HepG2 (cell line): Measurements from ENCODE around the gene NR1H3. TPM values are rescaled to one million over a fixed set of nuclear protein-coding genes. Genes with fewer than 3 reads are reported as not detected.

Experiments used
- ATAC-seq: fragments of 200-7000 bp; cut with Tn5 transposase; 3 replicates; pipeline ENCODE4 v1.9.1; 2020; ENCODE audit warnings: mild to moderate bottlenecking, moderate library complexity
- BruUV-seq: library from RNA; stranded (reverse); fragments of 400-500 nt; replicated peaks from 2 replicates; lab custom pipeline; 2021; lab: Mats Ljungman, UMichigan
- CTCF ChIA-PET: fragments of 300-600 bp; formaldehyde crosslinking; extraction: SDS; loops from one replicate; lab custom pipeline; 2021; ENCODE audit warnings: low total read pairs, inconsistent platforms, low intra/inter-chr PET ratio; lab: Yijun Ruan, JAX
- POLR2A ChIA-PET: fragments of 350-600 bp; sonication (Branson Sonifier 250); formaldehyde crosslinking; loops from one replicate; lab custom pipeline; 2020; ENCODE audit warnings: antibody characterized with exemption, inconsistent platforms; lab: Yijun Ruan, JAX
- DNase-seq: peaks from one replicate; pipeline ENCODE4 v3.0.0-alpha.2; 2015; ENCODE audit warnings: low spot score
- FAIRE-seq: peaks from 3 replicates; lab custom pipeline; 2011; peaks lifted over from hg19 to GRCh38; lab: Jason Lieb, UNC
- H2AFZ ChIP-seq: one replicate; pipeline ENCODE4 v1.6.1; 2011; ENCODE audit warnings: low read length, inconsistent platforms
- H3K27ac ChIP-seq: fragments of 300-600 bp; 3 replicates; pipeline ENCODE4 v1.8.0; 2011; ENCODE audit warnings: mixed run types, mild to moderate bottlenecking, mixed read lengths, low read length, inconsistent platforms; ENCODE audit not compliant: insufficient read depth; ENCODE audit errors: extremely low read length
- H3K27me3 ChIP-seq, 2 experiments: fragments of 200-600 bp in 1 of 2; 2 replicates in 1 of 2; 3 replicates in 1 of 2; pipeline versions ENCODE4 v1.6.0 to v1.8.0; 2011; ENCODE audit warnings: low read length in 2 of 2, mild to moderate bottlenecking in 2 of 2, moderate library complexity in 2 of 2, inconsistent platforms in 1 of 2; ENCODE audit not compliant: insufficient read depth in 2 of 2, control insufficient read depth in 1 of 2
- H3K36me3 ChIP-seq, 2 experiments: fragments of 200-600 bp in 1 of 2; replicated peaks in 1 of 2; 2 replicates in 1 of 2; 3 replicates in 1 of 2; pipeline versions ENCODE4 v1.5.1 to v1.8.0; 2011; ENCODE audit warnings: low read length in 2 of 2, inconsistent platforms in 1 of 2; ENCODE audit not compliant: insufficient read depth in 2 of 2, control insufficient read depth in 1 of 2
- H3K4me1 ChIP-seq: 2 replicates; pipeline ENCODE4 v1.5.1; 2012; ENCODE audit warnings: low read length, inconsistent platforms; ENCODE audit not compliant: insufficient read depth
- H3K4me2 ChIP-seq: 2 replicates; pipeline ENCODE4 v1.6.0; 2011; ENCODE audit warnings: low read depth, low read length, inconsistent platforms
- H3K4me3 ChIP-seq, 3 experiments: fragments of 200-600 bp in 1 of 3; sonication (generic), shearing (Covaris generic) in 1 of 3; replicated peaks in 1 of 3; 2 replicates each; pipeline ENCODE4 v1.5.1; 2011 to 2016; ENCODE audit warnings: low read length in 3 of 3, inconsistent platforms in 2 of 3, low read depth in 2 of 3, mild to moderate bottlenecking in 2 of 3, control low read depth in 1 of 3, mixed read lengths in 1 of 3; ENCODE audit not compliant: insufficient read depth in 1 of 3
- H3K79me2 ChIP-seq: one replicate; pipeline ENCODE4 v1.6.1; 2011; ENCODE audit warnings: low read length, inconsistent platforms; ENCODE audit not compliant: insufficient read depth
- H3K9ac ChIP-seq: 2 replicates; pipeline ENCODE4 v1.6.0; 2011; ENCODE audit warnings: mild to moderate bottlenecking, low read depth, low read length, inconsistent platforms; ENCODE audit not compliant: insufficient read depth
- H3K9me3 ChIP-seq: 2 replicates; pipeline ENCODE4 v1.5.1; 2012; ENCODE audit warnings: mild to moderate bottlenecking, low read length
- H4K20me1 ChIP-seq: 2 replicates; pipeline ENCODE4 v1.6.0; 2011; ENCODE audit warnings: inconsistent platforms, mild to moderate bottlenecking, low read length, moderate library complexity; ENCODE audit not compliant: insufficient read depth
- ASH2L ChIP-seq: fragments of 300-600, 200-600 bp; sonication (generic); IDR thresholded peaks from 2 replicates; pipeline ENCODE4 v1.7.0; 2017; ENCODE audit warnings: low read depth, mild to moderate bottlenecking, moderate library complexity, mixed read lengths, low read length; ENCODE audit not compliant: insufficient read length
- CREB3 ChIP-seq: sonication (generic); formaldehyde crosslinking; IDR thresholded peaks from 2 replicates; pipeline ENCODE4 v1.5.0; 2020; ENCODE audit warnings: missing genetic modification reagents
- CSRNP2 ChIP-seq: sonication (generic); formaldehyde crosslinking; conservative IDR thresholded peaks from 2 replicates; pipeline ENCODE4 v1.8.0; 2022; ENCODE audit warnings: low read depth, missing genetic modification reagents
- DZIP1 ChIP-seq: sonication (generic); formaldehyde crosslinking; IDR thresholded peaks from 2 replicates; pipeline ENCODE4 v1.5.0; 2020; ENCODE audit warnings: mild to moderate bottlenecking, missing genetic modification reagents
- ERF ChIP-seq: IDR thresholded peaks from 2 replicates; pipeline ENCODE4 v1.6.1; 2018; ENCODE audit warnings: missing biosample characterization, missing genetic modification reagents
- FIP1L1 ChIP-seq: fragments of 200-400 bp; formaldehyde crosslinking; IDR thresholded peaks from 2 replicates; pipeline ENCODE4 v1.6.1; 2018; ENCODE audit warnings: low read depth, mild to moderate bottlenecking, low read length, moderate library complexity, borderline replicate concordance; ENCODE audit not compliant: insufficient read depth
- KDM5B ChIP-seq: sonication (generic); formaldehyde crosslinking; IDR thresholded peaks from 2 replicates; pipeline ENCODE4 v1.4.0; 2020; ENCODE audit warnings: missing genetic modification reagents, mild to moderate bottlenecking, borderline replicate concordance
- KMT2A ChIP-seq: sonication (generic); formaldehyde crosslinking; IDR thresholded peaks from 2 replicates; pipeline ENCODE4 v1.4.0; 2020; ENCODE audit warnings: missing genetic modification reagents
- MIER3 ChIP-seq: IDR thresholded peaks from 2 replicates; pipeline ENCODE4 v1.6.1; 2016; ENCODE audit warnings: missing compliant biosample characterization, borderline replicate concordance
- PITX1 ChIP-seq: sonication (generic); formaldehyde crosslinking; IDR thresholded peaks from 2 replicates; pipeline ENCODE4 v1.5.1; 2020; ENCODE audit warnings: mild to moderate bottlenecking, missing genetic modification reagents
- POLR2A ChIP-seq, 2 experiments: IDR thresholded peaks; 2 replicates each; pipeline ENCODE4 v1.6.1; 2011; ENCODE audit warnings: low read depth in 2 of 2, low read length in 2 of 2, mild to moderate bottlenecking in 1 of 2, moderate library complexity in 1 of 2; ENCODE audit not compliant: insufficient read depth in 1 of 2
- SIN3A ChIP-seq: IDR thresholded peaks from 2 replicates; pipeline ENCODE4 v1.6.1; 2011; ENCODE audit warnings: low read depth, mild to moderate bottlenecking, control low read depth, low read length, borderline replicate concordance
- SNAI1 ChIP-seq: sonication (generic); formaldehyde crosslinking; IDR thresholded peaks from 2 replicates; pipeline ENCODE4 v1.5.0; 2020; ENCODE audit warnings: mild to moderate bottlenecking, missing genetic modification reagents, borderline replicate concordance
- YY1 ChIP-seq: IDR thresholded peaks from 2 replicates; pipeline ENCODE4 v1.6.1; 2011; ENCODE audit warnings: low read length, low read depth, moderate library complexity, mild to moderate bottlenecking; ENCODE audit not compliant: insufficient read depth, insufficient replicate concordance
- ZBTB7A ChIP-seq: sonication (generic); formaldehyde crosslinking; IDR thresholded peaks from 2 replicates; pipeline ENCODE4 v1.8.0; 2022; ENCODE audit warnings: mild to moderate bottlenecking, missing genetic modification reagents
- ZBTB7B ChIP-seq: sonication (generic); formaldehyde crosslinking; IDR thresholded peaks from 2 replicates; pipeline ENCODE4 v1.4.0; 2020; ENCODE audit warnings: missing genetic modification reagents
- ZFY ChIP-seq: sonication (generic); formaldehyde crosslinking; IDR thresholded peaks from 2 replicates; pipeline ENCODE4 v1.4.0; 2020; ENCODE audit warnings: missing genetic modification reagents
- ZNF543 ChIP-seq: sonication (generic); formaldehyde crosslinking; IDR thresholded peaks from 2 replicates; pipeline ENCODE4 v1.4.0; 2020; ENCODE audit warnings: mild to moderate bottlenecking, missing genetic modification reagents
- ZNF598 ChIP-seq: sonication (generic); formaldehyde crosslinking; IDR thresholded peaks from 2 replicates; pipeline ENCODE4 v1.5.1; 2020; ENCODE audit warnings: mild to moderate bottlenecking, missing genetic modification reagents, borderline replicate concordance
- WGBS: methylation state at CpG from one replicate; pipeline ENCODE4 v1.1.6; 2017; ENCODE audit warnings: low lambda C conversion rate; 5-methylcytosine and 5-hydroxymethylcytosine counted together
- in situ Hi-C: cut with HindIII; loops from 2 replicates; pipeline ENCODE4 v1.10.0; 2017; ENCODE audit warnings: low pct_unique_long_range_greater_than_20kb; ENCODE audit not compliant: extremely low pct_ligation_motif_present
- intact Hi-C: fragments of 100-400 bp; cut with micrococcal nuclease; formaldehyde crosslinking; loops from one replicate; pipeline ENCODE4 v1.10.0; 2022; ENCODE audit not compliant: unreplicated experiment
- polyA plus RNA-seq, 8 experiments: library from polyadenylated mRNA; depleted of rRNA in 3 of 8; stranded (reverse) in 7 of 8; unstranded in 1 of 8; fragments of >200 nt; fragmentation: Illumina TruSeq in 4 of 8; extraction: Trizol in 4 of 8; gene quantifications; 2 replicates each; pipeline versions ENCODE4 v1.2.1 to v1.2.3, GENCODE V29; 2011 to 2016; ENCODE audit warnings: low read depth in 4 of 8, missing spikeins in 1 of 8, mixed read lengths in 1 of 8; ENCODE audit not compliant: insufficient read depth in 1 of 8
- total RNA-seq, 5 experiments: library from RNA; depleted of rRNA; stranded (reverse); fragments of >200 nt; fragmentation: Illumina TruSeq; extraction: Trizol; gene quantifications; 2 replicates each; pipeline ENCODE4 v1.2.3, GENCODE V29; 2016; ENCODE audit warnings: low read depth in 1 of 5

Gene NR1H3
- total and polyA plus RNA-seq, 2 of the 13 experiments (the other 11 are each of a cell fraction or from before 2014, with no cell fraction given) = 41.8 to 102 TPM

GRCh38 chr11:47268448-47269001 is 10.7 kb downstream of the NR1H3 start:
- ATAC-seq (no peak), DNase-seq (no peak), FAIRE-seq (no peak)
- intact Hi-C loops (loop anchor here (2.0 kb wide), 1 partner anchor 86 kb away; no protein-coding TSS in a partner anchor), in situ Hi-C loops (no loop called here)
- peaks cover 23% of the 10 kb centered on the region; the same call in 1 of the 2 replicates for H4K20me1 ChIP-seq
- peak overlapping the region; percentile 73 for H3K9ac ChIP-seq
- no peak overlapping the region for H2AFZ ChIP-seq
- peaks cover 0 to 1% of the 10 kb centered on the region in 2 experiments; a peak in 2 of 5 replicates for H3K36me3 ChIP-seq
- H3K79me2 ChIP-seq = peaks cover 29% of the 10 kb centered on the region
- H3K27ac ChIP-seq = peak overlapping the region; percentile 88
- BruUV-seq = TSS peak; percentile 63
- CTCF ChIA-PET = interaction anchor here (1.2 kb wide), 1 partner anchor 11 kb away, joined by 4 read pairs; the partner anchor contains the start of gene NR1H3
- peak overlapping the region; percentile 98 for H3K4me2 ChIP-seq
- H3K4me3 ChIP-seq = peak overlapping the region in 2 of 3 experiments; percentile 39 to 80; a peak in 4 of 6 replicates
- POLR2A ChIA-PET = interaction anchor here (0.6 to 4.9 kb wide), 7 partner anchors 10 to 90 kb away, joined by 3 to 34 read pairs (median 5); partner anchors contain the start of genes ACP2 and NR1H3
- 44% methylated on average over 13 of the region's 13 CpGs for WGBS
- no peaks in the 10 kb centered on the region for H3K9me3 ChIP-seq
- peaks cover 58% of the 10 kb centered on the region for H3K4me1 ChIP-seq
- H3K27me3 ChIP-seq = no peaks in the 10 kb centered on the region
- TF ChIP-seq ZBTB7B (CRISPR knock-in tag) = peak; percentile 16; the same call in 1 of the 2 replicates
- TF ChIP-seq CSRNP2 (CRISPR knock-in tag) = no peak
- TF ChIP-seq SIN3A = 0 out of 2 replicates have a peak, but pooled peaks have one; percentile 23
- 0 out of 2 replicates have a peak, but pooled peaks have one; percentile 18 for TF ChIP-seq ERF (CRISPR knock-in tag)
- TF ChIP-seq PITX1 = 0 out of 2 replicates have a peak, but pooled peaks have one; percentile 10
- TF ChIP-seq KDM5B = peak; percentile 19; the same call in 1 of the 2 replicates
- no peak for TF ChIP-seq CREB3 (CRISPR knock-in tag)
- TF ChIP-seq FIP1L1 = no peak
- 0 out of 2 replicates have a peak, but pooled peaks have one; percentile 29 for TF ChIP-seq SNAI1
- no peak for TF ChIP-seq MIER3 (CRISPR knock-in tag)
- 0 out of 2 replicates have a peak, but pooled peaks have one; percentile 47 for TF ChIP-seq ZNF598
- no peak for TF ChIP-seq ZBTB7A
- 0 out of 2 replicates have a peak, but pooled peaks have one; percentile 8 for TF ChIP-seq ZFY (CRISPR knock-in tag)
- TF ChIP-seq POLR2A (IDR thresholded peaks at IDR 0.05; ENCODE audit: insufficient read depth in 1 of 2, low read depth in 2 of 2, low read length in 2 of 2) = peak in 1 of 2 experiments; percentile 54; a peak in 1 of 4 replicates
- TF ChIP-seq DZIP1 (CRISPR knock-in tag) = no peak
- TF ChIP-seq YY1 = no peak
- 0 out of 2 replicates have a peak, but pooled peaks have one; percentile 58 for TF ChIP-seq ZNF543 (CRISPR knock-in tag)
- peak; percentile 6 for TF ChIP-seq ASH2L
- TF ChIP-seq KMT2A (CRISPR knock-in tag) = 0 out of 2 replicates have a peak, but pooled peaks have one; percentile 5
